HepG2 (cell line): Measurements from ENCODE around the gene IGIP. TPM values are rescaled to one million over a fixed set of nuclear protein-coding genes. Genes with fewer than 3 reads are reported as not detected.

Experiments
- EED ChIP-seq: sonication (generic); formaldehyde crosslinking; IDR thresholded peaks from 2 replicates; pipeline ENCODE4 v1.5.0; 2020; ENCODE audit warnings: mild to moderate bottlenecking, missing genetic modification reagents
- ESRRA ChIP-seq: sonication (generic); formaldehyde crosslinking; IDR thresholded peaks from 2 replicates; pipeline ENCODE4 v1.5.1; 2020; ENCODE audit warnings: mild to moderate bottlenecking, low read depth, missing genetic modification reagents
- EZH2 ChIP-seq: conservative IDR thresholded peaks from 2 replicates; pipeline ENCODE4 v1.6.1; 2012; ENCODE audit warnings: mild to moderate bottlenecking, low read depth, low read length, moderate library complexity
- HMGA1 ChIP-seq: sonication (generic); formaldehyde crosslinking; conservative IDR thresholded peaks from 2 replicates; pipeline ENCODE4 v1.4.0; 2020; ENCODE audit warnings: missing genetic modification reagents
- HOXA7 ChIP-seq: sonication (generic); formaldehyde crosslinking; IDR thresholded peaks from 2 replicates; pipeline ENCODE4 v1.8.1; 2022; ENCODE audit warnings: mild to moderate bottlenecking, missing genetic modification reagents, moderate library complexity
- ISL2 ChIP-seq: sonication (generic); formaldehyde crosslinking; IDR thresholded peaks from 2 replicates; pipeline ENCODE4 v1.5.0; 2020; ENCODE audit warnings: missing genetic modification reagents
- MXI1 ChIP-seq: IDR thresholded peaks from 3 replicates; pipeline ENCODE4 v1.6.1; 2012; ENCODE audit warnings: low read depth, low read length, inconsistent platforms, borderline replicate concordance
- RFX3 ChIP-seq: IDR thresholded peaks from 2 replicates; pipeline ENCODE4 v1.6.1; 2016; ENCODE audit warnings: missing biosample characterization, missing genetic modification reagents
- SAFB2 ChIP-seq: sonication (generic); formaldehyde crosslinking; IDR thresholded peaks from 2 replicates; pipeline ENCODE4 v1.5.1; 2020; ENCODE audit warnings: missing genetic modification reagents, low read depth, mild to moderate bottlenecking, borderline replicate concordance
- SP5 ChIP-seq: IDR thresholded peaks from 2 replicates; pipeline ENCODE4 v1.6.1; 2016; ENCODE audit warnings: low read depth, borderline replicate concordance
- ZMYM3 ChIP-seq: sonication (generic); formaldehyde crosslinking; IDR thresholded peaks from 2 replicates; pipeline ENCODE4 v1.5.1; 2020; ENCODE audit warnings: mild to moderate bottlenecking, missing genetic modification reagents
- ZNF382 ChIP-seq: sonication (generic); formaldehyde crosslinking; IDR thresholded peaks from 2 replicates; pipeline ENCODE4 v1.5.0; 2020; ENCODE audit warnings: missing genetic modification reagents, mild to moderate bottlenecking, borderline replicate concordance
- ZNF441 ChIP-seq: sonication (generic); formaldehyde crosslinking; IDR thresholded peaks from 2 replicates; pipeline ENCODE4 v1.7.0; 2021; ENCODE audit warnings: missing genetic modification reagents, borderline replicate concordance
- ZNF556 ChIP-seq: sonication (generic); formaldehyde crosslinking; IDR thresholded peaks from 2 replicates; pipeline ENCODE4 v1.4.0; 2020; ENCODE audit warnings: mild to moderate bottlenecking, missing genetic modification reagents, borderline replicate concordance
- ZNF598 ChIP-seq: sonication (generic); formaldehyde crosslinking; IDR thresholded peaks from 2 replicates; pipeline ENCODE4 v1.5.1; 2020; ENCODE audit warnings: mild to moderate bottlenecking, missing genetic modification reagents, borderline replicate concordance
- ZNF724P ChIP-seq: sonication (generic); formaldehyde crosslinking; IDR thresholded peaks from 2 replicates; pipeline ENCODE4 v1.8.0; 2022; ENCODE audit warnings: missing genetic modification reagents, borderline replicate concordance
- polyA plus RNA-seq, 8 experiments: library from polyadenylated mRNA; depleted of rRNA in 3 of 8; stranded (reverse) in 7 of 8; unstranded in 1 of 8; fragments of >200 nt; fragmentation: Illumina TruSeq in 4 of 8; extraction: Trizol in 4 of 8; gene quantifications; 2 replicates each; pipeline versions ENCODE4 v1.2.1 to v1.2.3, GENCODE V29; 2011 to 2016; ENCODE audit warnings: low read depth in 4 of 8, missing spikeins in 1 of 8, mixed read lengths in 1 of 8; ENCODE audit not compliant: insufficient read depth in 1 of 8
- total RNA-seq, 5 experiments: library from RNA; depleted of rRNA; stranded (reverse); fragments of >200 nt; fragmentation: Illumina TruSeq; extraction: Trizol; gene quantifications; 2 replicates each; pipeline ENCODE4 v1.2.3, GENCODE V29; 2016; ENCODE audit warnings: low read depth in 1 of 5
- TF ChIP-seq, protein P1 (sequence below): sonication (generic); formaldehyde crosslinking; IDR thresholded peaks from 2 replicates; pipeline ENCODE4 v1.4.0; 2020; ENCODE audit warnings: missing genetic modification reagents
- TF ChIP-seq, protein P2 (sequence below): sonication (generic); formaldehyde crosslinking; IDR thresholded peaks from 2 replicates; pipeline ENCODE4 v1.4.0; 2020; ENCODE audit warnings: mild to moderate bottlenecking, low read depth, missing genetic modification reagents
- TF ChIP-seq, protein P3 (sequence below): conservative IDR thresholded peaks from 2 replicates; pipeline ENCODE4 v1.6.1; 2018; ENCODE audit warnings: missing genetic modification reagents
- TF ChIP-seq, protein P4 (sequence below): sonication (generic); formaldehyde crosslinking; IDR thresholded peaks from 2 replicates; pipeline ENCODE4 v1.4.0; 2020; ENCODE audit warnings: missing genetic modification reagents
- TF ChIP-seq, protein P5 (sequence below): sonication (generic); formaldehyde crosslinking; IDR thresholded peaks from 2 replicates; pipeline ENCODE4 v1.4.0; 2020; ENCODE audit warnings: missing genetic modification reagents

IGIP gene
- total and polyA plus RNA-seq, 2 of the 13 experiments (the other 11 are each of a cell fraction or from before 2014, with no cell fraction given) = 1.7 to 2.1 TPM

DNA sequence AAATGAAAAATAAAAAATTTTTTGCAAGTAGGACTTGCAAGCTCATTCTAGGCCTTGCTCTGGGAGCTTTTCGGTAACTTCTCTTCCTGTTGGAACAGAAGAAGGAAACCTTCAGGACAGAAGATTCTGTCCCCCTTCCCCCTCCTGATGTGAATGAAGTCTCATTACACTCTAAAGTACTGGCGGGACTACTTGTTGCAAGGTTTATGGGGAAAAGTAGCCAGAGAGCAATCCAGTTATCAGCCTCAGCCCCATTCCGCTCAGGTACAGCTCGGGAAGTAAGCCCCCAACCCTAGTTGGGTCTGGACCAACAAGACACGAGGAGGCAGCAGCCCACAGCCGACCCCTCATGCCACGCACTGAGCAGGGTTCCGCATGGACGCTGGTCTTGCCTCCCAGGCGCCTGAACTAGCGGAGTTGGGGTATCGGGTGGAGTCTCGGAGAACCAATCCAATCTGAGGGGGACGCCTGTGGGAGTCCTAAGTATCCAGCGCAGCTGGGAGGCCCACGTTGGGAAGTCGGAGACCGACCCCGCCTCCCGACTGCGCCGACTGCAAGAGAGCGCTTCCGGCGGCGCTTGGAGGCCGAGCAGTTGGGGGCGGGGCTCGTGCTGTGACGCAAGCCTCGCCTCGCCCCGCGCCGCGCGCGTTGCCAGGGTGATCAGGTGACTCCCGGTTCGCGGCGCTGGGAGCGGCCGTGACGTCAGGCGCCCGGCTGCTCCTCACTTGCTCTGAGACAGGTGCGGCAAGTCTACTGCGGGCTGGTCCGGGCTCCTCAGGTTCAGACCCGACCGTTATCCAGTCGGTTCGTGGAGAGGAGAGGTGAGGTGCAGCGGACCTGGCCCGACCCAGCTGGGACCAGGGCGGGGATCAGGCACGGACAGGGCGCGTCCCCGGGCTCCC, 49.0 kb downstream of the IGIP start, which contains the start of gene CYSTM1 (continued):
- TF ChIP-seq ISL2 (CRISPR knock-in tag) (peak; percentile 68), EED (CRISPR knock-in tag) (0 out of 2 replicates have a peak, but pooled peaks have one; percentile 51), RFX3 (CRISPR knock-in tag) (peak; percentile 87), ZNF441 (CRISPR knock-in tag) (no peak), SAFB2 (CRISPR knock-in tag) (peak; percentile 80; the same call in 1 of the 2 replicates), HMGA1 (CRISPR knock-in tag) (no peak), MXI1 (peak; percentile 87; the same call in 2 of the 3 replicates), ZNF724P (CRISPR knock-in tag) (peak; percentile 76; the same call in 1 of the 2 replicates), ZNF556 (CRISPR knock-in tag) (no peak), EZH2 (no peak), ZMYM3 (CRISPR knock-in tag) (0 out of 2 replicates have a peak, but pooled peaks have one; percentile 14), HOXA7 (CRISPR knock-in tag) (no peak), ESRRA (peak; percentile 42; the same call in 1 of the 2 replicates), ZNF598 (no peak; the same call in 1 of the 2 replicates), ZNF382 (CRISPR knock-in tag) (no peak), SP5 (CRISPR knock-in tag) (peak; percentile 87)
- TF ChIP-seq, protein P1, sequence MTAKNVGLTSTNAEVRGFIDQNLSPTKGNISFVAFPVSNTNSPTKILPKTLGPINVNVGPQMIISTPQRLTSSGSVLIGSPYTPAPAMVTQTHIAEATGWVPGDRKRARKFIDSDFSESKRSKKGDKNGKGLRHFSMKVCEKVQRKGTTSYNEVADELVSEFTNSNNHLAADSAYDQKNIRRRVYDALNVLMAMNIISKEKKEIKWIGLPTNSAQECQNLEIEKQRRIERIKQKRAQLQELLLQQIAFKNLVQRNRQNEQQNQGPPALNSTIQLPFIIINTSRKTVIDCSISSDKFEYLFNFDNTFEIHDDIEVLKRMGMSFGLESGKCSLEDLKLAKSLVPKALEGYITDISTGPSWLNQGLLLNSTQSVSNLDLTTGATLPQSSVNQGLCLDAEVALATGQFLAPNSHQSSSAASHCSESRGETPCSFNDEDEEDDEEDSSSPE = peak; percentile 63; the same call in 1 of the 2 replicates
- TF ChIP-seq, protein P2, sequence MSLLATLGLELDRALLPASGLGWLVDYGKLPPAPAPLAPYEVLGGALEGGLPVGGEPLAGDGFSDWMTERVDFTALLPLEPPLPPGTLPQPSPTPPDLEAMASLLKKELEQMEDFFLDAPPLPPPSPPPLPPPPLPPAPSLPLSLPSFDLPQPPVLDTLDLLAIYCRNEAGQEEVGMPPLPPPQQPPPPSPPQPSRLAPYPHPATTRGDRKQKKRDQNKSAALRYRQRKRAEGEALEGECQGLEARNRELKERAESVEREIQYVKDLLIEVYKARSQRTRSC (CRISPR knock-in tag) = no peak
- TF ChIP-seq, protein P3, sequence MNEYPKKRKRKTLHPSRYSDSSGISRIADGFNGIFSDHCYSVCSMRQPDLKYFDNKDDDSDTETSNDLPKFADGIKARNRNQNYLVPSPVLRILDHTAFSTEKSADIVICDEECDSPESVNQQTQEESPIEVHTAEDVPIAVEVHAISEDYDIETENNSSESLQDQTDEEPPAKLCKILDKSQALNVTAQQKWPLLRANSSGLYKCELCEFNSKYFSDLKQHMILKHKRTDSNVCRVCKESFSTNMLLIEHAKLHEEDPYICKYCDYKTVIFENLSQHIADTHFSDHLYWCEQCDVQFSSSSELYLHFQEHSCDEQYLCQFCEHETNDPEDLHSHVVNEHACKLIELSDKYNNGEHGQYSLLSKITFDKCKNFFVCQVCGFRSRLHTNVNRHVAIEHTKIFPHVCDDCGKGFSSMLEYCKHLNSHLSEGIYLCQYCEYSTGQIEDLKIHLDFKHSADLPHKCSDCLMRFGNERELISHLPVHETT (CRISPR knock-in tag) = no peak
- TF ChIP-seq, protein P4, sequence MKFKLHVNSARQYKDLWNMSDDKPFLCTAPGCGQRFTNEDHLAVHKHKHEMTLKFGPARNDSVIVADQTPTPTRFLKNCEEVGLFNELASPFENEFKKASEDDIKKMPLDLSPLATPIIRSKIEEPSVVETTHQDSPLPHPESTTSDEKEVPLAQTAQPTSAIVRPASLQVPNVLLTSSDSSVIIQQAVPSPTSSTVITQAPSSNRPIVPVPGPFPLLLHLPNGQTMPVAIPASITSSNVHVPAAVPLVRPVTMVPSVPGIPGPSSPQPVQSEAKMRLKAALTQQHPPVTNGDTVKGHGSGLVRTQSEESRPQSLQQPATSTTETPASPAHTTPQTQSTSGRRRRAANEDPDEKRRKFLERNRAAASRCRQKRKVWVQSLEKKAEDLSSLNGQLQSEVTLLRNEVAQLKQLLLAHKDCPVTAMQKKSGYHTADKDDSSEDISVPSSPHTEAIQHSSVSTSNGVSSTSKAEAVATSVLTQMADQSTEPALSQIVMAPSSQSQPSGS (CRISPR knock-in tag) = peak; percentile 86
- TF ChIP-seq, protein P5, sequence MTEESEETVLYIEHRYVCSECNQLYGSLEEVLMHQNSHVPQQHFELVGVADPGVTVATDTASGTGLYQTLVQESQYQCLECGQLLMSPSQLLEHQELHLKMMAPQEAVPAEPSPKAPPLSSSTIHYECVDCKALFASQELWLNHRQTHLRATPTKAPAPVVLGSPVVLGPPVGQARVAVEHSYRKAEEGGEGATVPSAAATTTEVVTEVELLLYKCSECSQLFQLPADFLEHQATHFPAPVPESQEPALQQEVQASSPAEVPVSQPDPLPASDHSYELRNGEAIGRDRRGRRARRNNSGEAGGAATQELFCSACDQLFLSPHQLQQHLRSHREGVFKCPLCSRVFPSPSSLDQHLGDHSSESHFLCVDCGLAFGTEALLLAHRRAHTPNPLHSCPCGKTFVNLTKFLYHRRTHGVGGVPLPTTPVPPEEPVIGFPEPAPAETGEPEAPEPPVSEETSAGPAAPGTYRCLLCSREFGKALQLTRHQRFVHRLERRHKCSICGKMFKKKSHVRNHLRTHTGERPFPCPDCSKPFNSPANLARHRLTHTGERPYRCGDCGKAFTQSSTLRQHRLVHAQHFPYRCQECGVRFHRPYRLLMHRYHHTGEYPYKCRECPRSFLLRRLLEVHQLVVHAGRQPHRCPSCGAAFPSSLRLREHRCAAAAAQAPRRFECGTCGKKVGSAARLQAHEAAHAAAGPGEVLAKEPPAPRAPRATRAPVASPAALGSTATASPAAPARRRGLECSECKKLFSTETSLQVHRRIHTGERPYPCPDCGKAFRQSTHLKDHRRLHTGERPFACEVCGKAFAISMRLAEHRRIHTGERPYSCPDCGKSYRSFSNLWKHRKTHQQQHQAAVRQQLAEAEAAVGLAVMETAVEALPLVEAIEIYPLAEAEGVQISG = no peak; the same call in none of the 2 replicates
